GM15510 (cell line): Measurements from ENCODE around the gene CTLA4.

Source experiments
- POLR2A ChIP-seq: IDR thresholded peaks from 3 replicates; pipeline ENCODE4 v1.6.1; 2011; ENCODE audit warnings: borderline replicate concordance; ENCODE audit not compliant: insufficient read length; ENCODE audit errors: extremely low read depth

CTLA4 gene

DNA sequence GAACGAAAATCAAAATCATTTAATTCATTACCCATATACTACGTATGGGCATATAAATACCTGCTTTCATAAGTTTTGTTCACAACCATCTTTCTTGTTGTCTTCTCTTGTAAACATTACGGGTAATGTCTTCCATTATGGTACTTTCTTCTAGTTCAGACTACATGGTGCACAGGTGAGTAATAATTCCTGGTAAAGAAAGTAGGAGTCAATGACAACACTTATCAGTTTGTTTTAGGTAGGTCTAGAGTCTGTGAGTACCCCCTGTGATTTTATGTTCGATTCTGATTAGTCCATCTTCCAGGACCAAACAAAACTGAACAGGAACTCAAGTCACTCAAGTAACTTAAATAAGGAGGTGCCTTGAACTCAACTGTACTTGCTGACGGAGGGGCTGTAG lies 25.2 kb upstream of the CTLA4 start:
- no peak for TF ChIP-seq POLR2A

DNA sequence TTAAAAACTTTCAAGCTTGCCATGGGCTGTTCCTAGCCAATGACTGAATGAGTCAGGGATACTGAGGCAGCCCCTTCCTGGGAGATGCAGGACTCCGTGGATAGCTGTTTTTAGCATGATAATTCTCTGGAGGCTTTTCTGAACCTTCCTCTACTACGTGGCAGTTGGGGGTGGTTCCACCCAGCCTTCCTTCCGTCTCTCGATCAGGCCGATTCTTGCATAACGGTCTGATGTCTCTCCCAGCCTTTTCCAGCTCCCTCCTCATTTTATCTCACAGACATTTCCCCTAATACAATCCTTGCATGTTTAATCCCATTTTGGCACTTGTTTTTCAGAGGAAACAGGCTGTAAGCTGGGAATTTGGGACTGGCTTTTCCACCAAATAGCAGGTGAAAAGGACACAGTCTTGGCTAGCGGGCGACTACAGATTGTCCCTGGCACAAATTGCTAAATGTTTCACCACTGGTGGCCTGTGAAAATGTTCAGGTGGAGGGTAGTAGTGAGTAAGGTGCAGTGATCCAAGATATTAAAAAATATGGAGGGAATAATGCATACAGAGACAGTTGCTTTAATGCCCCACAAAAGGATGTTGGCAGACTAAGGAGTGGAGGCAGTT lies 21.0 kb upstream of the CTLA4 start:
- no peak for TF ChIP-seq POLR2A

DNA sequence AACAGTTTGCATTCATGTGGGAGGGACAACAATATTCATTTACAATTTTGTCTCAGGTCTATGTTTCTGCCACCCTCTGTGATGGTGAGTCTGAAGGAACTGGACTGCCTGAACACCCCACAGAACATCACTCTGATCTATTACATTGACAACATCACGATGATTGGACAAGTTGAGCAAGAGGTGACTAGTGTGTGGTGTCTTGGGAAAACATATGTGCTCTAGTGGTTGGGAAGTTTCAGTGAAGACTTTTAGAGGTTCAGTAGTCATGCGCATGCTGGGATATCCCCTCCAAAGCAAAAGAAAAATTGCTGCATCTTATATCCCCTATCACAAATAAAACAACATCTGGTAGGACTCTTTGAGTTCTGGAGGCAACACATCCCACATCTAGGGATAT lies 18.6 kb upstream of the CTLA4 start:
- no peak for TF ChIP-seq POLR2A

DNA sequence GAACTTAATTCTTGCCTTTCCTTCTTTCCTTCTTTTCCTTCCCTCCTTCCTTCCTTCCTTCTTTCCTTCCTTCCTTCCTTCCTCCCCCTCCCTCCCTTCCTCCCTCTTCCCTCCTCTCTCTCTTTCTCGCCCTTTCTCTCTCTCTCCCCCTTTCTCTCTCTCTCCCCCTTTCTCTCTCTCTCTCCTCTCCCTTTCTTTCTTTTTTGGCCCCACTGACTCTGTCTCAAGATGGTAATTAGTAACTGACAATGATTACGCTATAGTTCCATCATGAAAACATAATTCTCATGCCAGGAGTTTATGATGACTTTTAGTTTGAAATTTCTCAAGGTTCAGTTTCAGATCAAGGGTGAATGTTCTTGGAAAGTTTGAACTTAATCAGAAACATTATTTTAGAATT lies 14.8 kb upstream of the CTLA4 start:
- TF ChIP-seq POLR2A = no peak

GRCh38 chr2:203853271-203853670 lies 14.3 kb upstream of the CTLA4 start:
- no peak for TF ChIP-seq POLR2A

DNA sequence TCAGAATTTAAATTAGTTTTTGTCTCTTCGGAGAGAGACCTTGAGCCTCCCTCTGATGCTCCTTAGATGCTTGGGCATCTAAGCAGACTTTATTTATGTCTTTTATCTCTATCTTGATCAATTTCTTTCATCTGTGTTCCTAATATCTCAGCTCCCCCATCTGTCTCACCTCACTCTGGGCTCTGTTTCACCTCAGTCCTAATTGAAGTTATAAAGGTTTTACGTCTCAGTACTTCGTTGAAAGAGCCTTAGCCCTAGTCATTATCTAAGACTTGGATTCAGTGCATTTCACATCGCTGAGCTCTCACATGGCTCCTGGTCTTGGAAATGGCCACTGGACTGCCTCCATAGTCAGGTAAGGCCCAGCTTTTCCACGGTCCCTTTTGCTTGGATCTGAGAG lies 13.8 kb upstream of the CTLA4 start:
- no peak for TF ChIP-seq POLR2A

DNA sequence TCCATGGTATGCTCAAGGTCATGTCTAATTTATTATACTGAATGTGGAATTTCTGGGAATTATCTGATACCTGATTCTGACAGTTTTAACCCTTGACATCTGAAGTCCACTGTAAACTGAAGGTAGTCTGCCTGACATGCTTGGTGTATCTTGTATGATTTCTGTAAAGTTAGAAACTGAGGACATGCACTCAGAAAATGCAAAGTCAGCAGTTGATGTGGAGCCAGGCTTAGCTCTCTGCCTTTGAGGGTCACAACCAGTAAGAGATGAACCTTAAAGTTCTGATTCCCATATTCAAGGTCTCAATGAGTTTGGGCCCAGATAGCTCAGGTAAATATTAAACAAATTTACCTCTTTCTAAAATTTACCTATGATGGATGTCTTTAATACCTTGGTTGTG lies 12.3 kb upstream of the CTLA4 start:
- TF ChIP-seq POLR2A = no peak

DNA sequence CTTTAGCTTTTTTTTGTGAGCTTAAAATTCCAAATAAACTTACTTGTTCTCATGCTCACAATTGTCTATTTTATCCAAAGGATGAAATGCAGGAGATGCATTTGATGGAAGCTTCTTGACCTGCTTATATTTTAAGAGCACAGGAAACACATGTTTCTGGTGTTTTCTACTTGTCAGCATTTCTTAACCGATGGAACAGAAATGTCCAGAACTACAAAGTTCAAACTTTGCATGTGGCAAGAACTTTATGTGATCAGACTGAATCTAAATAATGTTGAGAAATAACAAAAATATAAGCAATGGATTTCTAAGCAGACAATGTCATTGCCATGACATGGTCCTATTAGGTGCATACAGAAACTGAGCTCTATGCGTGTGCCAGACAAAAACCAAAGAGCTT lies 9.9 kb upstream of the CTLA4 start:
- no peak for TF ChIP-seq POLR2A

GRCh38 chr2:203858176-203858575 lies 9.4 kb upstream of the CTLA4 start:
- TF ChIP-seq POLR2A = no peak

DNA sequence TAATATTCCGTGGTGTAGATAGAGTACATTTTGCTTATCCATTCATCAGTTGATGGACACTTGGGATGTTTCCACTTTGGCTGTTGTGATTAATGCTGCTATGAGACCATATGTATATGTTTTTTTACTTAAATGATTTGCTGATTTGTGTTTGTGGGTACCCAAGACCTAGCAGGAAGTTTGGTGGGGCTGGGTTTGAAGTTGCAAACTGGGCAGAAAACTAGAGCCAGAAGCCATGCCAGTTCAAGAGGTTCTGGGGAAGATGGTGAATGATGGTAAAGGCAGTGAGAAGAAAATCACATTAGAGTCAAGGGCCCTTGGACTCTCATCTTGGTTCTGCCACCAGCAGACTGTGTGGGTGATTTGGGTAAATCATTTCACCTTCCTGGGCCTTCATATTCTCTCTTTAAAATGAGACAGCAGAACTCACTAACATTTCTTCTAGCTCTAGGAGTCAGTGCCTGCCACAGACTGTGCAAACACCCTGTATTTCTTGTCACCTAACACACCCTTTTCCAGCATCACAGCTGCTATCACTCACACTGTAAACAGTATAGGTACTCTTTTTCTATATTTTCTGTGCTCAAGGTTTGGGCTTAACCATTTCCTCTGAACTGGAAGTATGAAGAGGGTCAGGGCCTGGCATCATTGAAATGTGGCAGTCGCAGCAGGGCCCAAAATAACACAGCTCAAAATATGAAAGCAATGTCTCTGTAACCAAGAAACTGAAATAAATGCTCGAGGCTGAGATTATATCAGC lies 8.4 kb upstream of the CTLA4 start:
- no peak for TF ChIP-seq POLR2A

- TF ChIP-seq POLR2A = no peak
These were observed 6.4 kb upstream of the CTLA4 start for GRCh38 chr2:203861197-203861596.

- no peak for TF ChIP-seq POLR2A
These were observed 6.0 kb upstream of the CTLA4 start for GRCh38 chr2:203861607-203862006.

GRCh38 chr2:203869223-203870042 lies 1.9 kb downstream of the CTLA4 start:
- no peak for TF ChIP-seq POLR2A

DNA sequence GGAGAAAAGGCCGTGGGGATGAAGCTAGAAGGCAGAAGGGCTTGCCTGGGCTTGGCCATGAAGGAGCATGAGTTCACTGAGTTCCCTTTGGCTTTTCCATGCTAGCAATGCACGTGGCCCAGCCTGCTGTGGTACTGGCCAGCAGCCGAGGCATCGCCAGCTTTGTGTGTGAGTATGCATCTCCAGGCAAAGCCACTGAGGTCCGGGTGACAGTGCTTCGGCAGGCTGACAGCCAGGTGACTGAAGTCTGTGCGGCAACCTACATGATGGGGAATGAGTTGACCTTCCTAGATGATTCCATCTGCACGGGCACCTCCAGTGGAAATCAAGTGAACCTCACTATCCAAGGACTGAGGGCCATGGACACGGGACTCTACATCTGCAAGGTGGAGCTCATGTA lies 2.9 kb downstream of the CTLA4 start:
- no peak for TF ChIP-seq POLR2A

DNA sequence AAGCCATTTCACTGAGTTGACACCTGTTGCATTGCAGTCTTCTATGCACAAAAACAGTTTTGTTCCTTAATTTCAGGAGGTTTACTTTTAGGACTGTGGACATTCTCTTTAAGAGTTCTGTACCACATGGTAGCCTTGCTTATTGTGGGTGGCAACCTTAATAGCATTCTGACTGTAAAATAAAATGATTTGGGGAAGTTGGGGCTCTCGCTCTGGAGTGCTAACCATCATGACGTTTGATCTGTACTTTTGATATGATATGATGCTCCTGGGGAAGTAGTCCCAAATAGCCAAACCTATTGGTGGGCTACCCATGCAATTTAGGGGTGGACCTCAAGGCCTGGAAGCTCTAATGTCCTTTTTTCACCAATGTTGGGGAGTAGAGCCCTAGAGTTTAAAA lies 3.4 kb downstream of the CTLA4 start:
- TF ChIP-seq POLR2A = no peak

- no peak for TF ChIP-seq POLR2A
These were observed 3.9 kb downstream of the CTLA4 start for GRCh38 chr2:203871371-203871983.

GRCh38 chr2:203873461-203873860 lies 5.9 kb downstream of the CTLA4 start:
- no peak for TF ChIP-seq POLR2A
